ENCODE results near the gene KRTAP6-2.

KRTAP6-2 gene

GRCh38 chr21:30598802-30599201 is at the start of gene KRTAP6-2:
Gene KRTAP6-2, minus strand, starts transcription at chr21:30598902. Its CDS starts 28 bp downstream, at chr21:30598874.
- DNase-seq = no peak

- no peak for DNase-seq
Measured at GRCh38 chr21:30646904-30647414, 48.3 kb upstream of the KRTAP6-2 start.

- no peak for DNase-seq
Measured at GRCh38 chr21:30642564-30642963, 43.9 kb upstream of the KRTAP6-2 start, which contains the start of gene KRTAP20-3. Gene KRTAP20-3, plus strand, starts transcription at chr21:30642864.

GRCh38 chr21:30638686-30639085 is 40.0 kb upstream of the KRTAP6-2 start:
- no peak for DNase-seq

- DNase-seq = no peak
Measured at GRCh38 chr21:30634906-30635305, 36.2 kb upstream of the KRTAP6-2 start, which contains the start of gene KRTAP20-2. Gene KRTAP20-2, plus strand, starts transcription at chr21:30635206. Its CDS starts 58 bp downstream, at chr21:30635264.

GRCh38 chr21:30629200-30629599 is 30.5 kb upstream of the KRTAP6-2 start:
- DNase-seq = no peak

GRCh38 chr21:30628109-30628508 is 29.4 kb upstream of the KRTAP6-2 start:
- DNase-seq = no peak

GRCh38 chr21:30625449-30626165 is 26.9 kb upstream of the KRTAP6-2 start:
- DNase-seq = no peak

- no peak for DNase-seq
Measured at GRCh38 chr21:30623362-30623761, 24.7 kb upstream of the KRTAP6-2 start.

- DNase-seq = no peak
Measured at GRCh38 chr21:30620522-30620921, 21.8 kb upstream of the KRTAP6-2 start, which contains the start of gene KRTAP20-4. Gene KRTAP20-4, plus strand, starts transcription at chr21:30620627.

GRCh38 chr21:30620080-30620479 is 21.4 kb upstream of the KRTAP6-2 start:
- DNase-seq = no peak

- no peak for DNase-seq
Measured at GRCh38 chr21:30616125-30616524, 17.4 kb upstream of the KRTAP6-2 start, which contains the start of gene KRTAP20-1. Gene KRTAP20-1, plus strand, starts transcription at chr21:30616425. Its CDS starts 30 bp downstream, at chr21:30616455.

- no peak for DNase-seq
Measured at GRCh38 chr21:30615199-30615598, 16.5 kb upstream of the KRTAP6-2 start.

GRCh38 chr21:30613836-30614235 is 15.1 kb upstream of the KRTAP6-2 start, which contains the start of gene KRTAP6-1:
Gene KRTAP6-1, minus strand, starts transcription at chr21:30613930. Its CDS starts 26 bp downstream, at chr21:30613904.
- no peak for DNase-seq

- no peak for DNase-seq
Measured at GRCh38 chr21:30612132-30612531, 13.4 kb upstream of the KRTAP6-2 start.

- no peak for DNase-seq
Measured at GRCh38 chr21:30605968-30606367, 7.3 kb upstream of the KRTAP6-2 start.

GRCh38 chr21:30600787-30601186 is 2.1 kb upstream of the KRTAP6-2 start, which contains the start of gene KRTAP22-1:
Gene KRTAP22-1, plus strand, starts transcription at chr21:30601087.
- DNase-seq = no peak

GRCh38 chr21:30592140-30592539 is 6.6 kb downstream of the KRTAP6-2 start, which contains the start of gene KRTAP6-3:
Gene KRTAP6-3, plus strand, starts transcription at chr21:30592440. Its CDS starts 6 bp downstream, at chr21:30592446.
- DNase-seq = no peak

- DNase-seq = no peak
Measured at GRCh38 chr21:30590297-30590696, 8.4 kb downstream of the KRTAP6-2 start, which contains the start of gene KRTAP22-2. Gene KRTAP22-2, minus strand, starts transcription at chr21:30590397.

- no peak for DNase-seq
Measured at GRCh38 chr21:30582870-30583269, 15.8 kb downstream of the KRTAP6-2 start.

- DNase-seq = no peak
Measured at GRCh38 chr21:30580132-30580531, 18.6 kb downstream of the KRTAP6-2 start.

GRCh38 chr21:30579346-30579745 is 19.4 kb downstream of the KRTAP6-2 start:
- DNase-seq = no peak

- DNase-seq = no peak
Measured at GRCh38 chr21:30577766-30578165, 20.9 kb downstream of the KRTAP6-2 start.

GRCh38 chr21:30567617-30568016 is 31.1 kb downstream of the KRTAP6-2 start:
- no peak for DNase-seq

All from stimulated activated CD4-positive, alpha-beta T cell treated with anti-CD3 and anti-CD28 coated beads, Interleukin-12 subunit alpha, Interleukin-12 subunit beta, amount 100 ng/mL, for 4 hours (primary cell).